Peyer's patch (tissue), 4 donors: ENCODE results near the gene KLF1.

Experiments used
- CTCF ChIP-seq, 6 experiments: fragments of 450-650 bp in 4 of 6; fragments of 200-600 bp in 2 of 6; sonication (generic) in 1 of 6; IDR thresholded peaks; one replicate each; pipeline ENCODE4 v1.5.1; 2017 to 2019; ENCODE audit warnings: antibody characterized with exemption in 6 of 6, mild to moderate bottlenecking in 3 of 6, moderate library complexity in 1 of 6
- POLR2A ChIP-seq, 2 donors: fragments of 450-650 bp; IDR thresholded peaks; one replicate each; pipeline ENCODE4 v1.5.1; 2017; ENCODE audit warnings: antibody characterized with exemption in 2 of 2, mild to moderate bottlenecking in 2 of 2, moderate library complexity in 2 of 2

- no peak for TF ChIP-seq CTCF (IDR thresholded peaks at IDR 0.05)
- no peak for TF ChIP-seq POLR2A (IDR thresholded peaks at IDR 0.05)
Measured at GRCh38 chr19:12921047-12921446, 34.0 kb upstream of the KLF1 start.
